Urinary bladder (tissue), 4 donors: ENCODE data around the gene PDE6B. TPM values are rescaled to one million over a fixed set of nuclear protein-coding genes. Genes with fewer than 3 reads are reported as not detected.

Experiments
- DNase-seq: peaks from one replicate; pipeline ENCODE4 v3.0.0-alpha.2; 2015; ENCODE audit errors: extremely low spot score
- H3K27ac ChIP-seq: one replicate; pipeline ENCODE4 v1.5.1; 2013; ENCODE audit warnings: low read depth, mild to moderate bottlenecking, moderate library complexity
- H3K36me3 ChIP-seq: one replicate; pipeline ENCODE4 v1.6.1; 2013; ENCODE audit warnings: mild to moderate bottlenecking, moderate library complexity; ENCODE audit not compliant: insufficient read depth
- H3K4me1 ChIP-seq: one replicate; pipeline ENCODE4 v1.6.1; 2013; ENCODE audit warnings: mild to moderate bottlenecking, moderate library complexity; ENCODE audit not compliant: insufficient read depth
- H3K4me3 ChIP-seq: one replicate; pipeline ENCODE4 v1.5.1; 2013; ENCODE audit warnings: low read depth, low read length
- WGBS: extraction: QIAGEN DNeasy Blood & Tissue Kit; methylation state at CpG from one replicate; pipeline ENCODE4 v1.1.7; 2013; 5-methylcytosine and 5-hydroxymethylcytosine counted together
- polyA plus RNA-seq: library from polyadenylated mRNA; stranded (reverse); fragments of 200-250 nt; gene quantifications from one replicate; pipeline ENCODE4 v1.2.3, GENCODE V29; 2013
- total RNA-seq: library from RNA; depleted of rRNA; stranded (reverse); fragments of >200 nt; gene quantifications from one replicate; pipeline ENCODE4 v1.2.3, GENCODE V29; 2014
- donor health status: healthy with polysubstance abuse.
- donor health status: healthy.

Gene PDE6B
- total and polyA plus RNA-seq, 2 donors = 4.1 to 6.2 TPM

- Histone ChIP-seq H3K4me1 (no peaks in the 10 kb centered on the region), H3K36me3 (no peaks in the 10 kb centered on the region), H3K4me3 (no peak overlapping the region), H3K27ac (no peak overlapping the region)
- DNase-seq = no peak
- WGBS = 73% methylated on average over 8 of the region's 8 CpGs
Measured at GRCh38 chr4:609400-610050, 15.8 kb upstream of the PDE6B start.

- DNase-seq = no peak
- Histone ChIP-seq H3K27ac (no peak overlapping the region), H3K4me3 (no peak overlapping the region), H3K36me3 (no peaks in the 10 kb centered on the region), H3K4me1 (no peaks in the 10 kb centered on the region)
- WGBS = 57% methylated on average over 10 of the region's 10 CpGs
Measured at GRCh38 chr4:610411-611261, 14.7 kb upstream of the PDE6B start.

DNA sequence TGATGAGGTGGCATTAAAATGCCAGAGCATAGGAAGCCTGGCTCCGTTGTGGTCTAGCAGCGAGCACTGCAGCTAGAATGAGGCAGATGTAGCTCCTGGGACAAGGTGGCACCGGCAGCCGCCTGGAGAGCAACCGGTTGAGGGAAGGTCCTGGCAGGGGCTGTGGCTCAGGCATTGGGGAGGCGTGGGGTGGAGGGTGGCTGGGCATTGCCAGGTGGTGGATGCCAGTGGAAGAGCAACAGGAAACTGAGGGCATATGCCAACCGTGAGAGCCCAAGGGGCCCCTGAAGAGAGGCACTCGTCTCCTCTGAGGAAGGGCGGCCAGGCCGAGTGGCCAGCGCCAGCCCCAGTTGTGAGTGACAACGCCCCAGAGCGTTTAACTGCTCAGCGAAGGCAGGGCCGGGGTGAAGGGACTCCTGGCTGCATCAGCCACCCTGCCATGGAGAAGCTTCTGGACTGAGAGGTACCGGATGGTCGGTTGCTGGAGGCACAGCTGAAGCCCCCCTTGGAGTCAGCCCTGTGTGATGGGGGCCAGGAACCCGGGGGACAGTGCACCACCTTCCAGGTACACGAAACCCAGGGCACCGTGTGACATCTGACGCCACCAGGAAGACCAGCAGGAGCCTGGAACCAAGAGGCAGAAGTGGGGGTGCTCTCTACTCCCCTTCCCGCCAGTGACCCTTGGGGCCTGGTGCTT lies 13.2 kb upstream of the PDE6B start:
- DNase-seq = no peak

GRCh38 chr4:612749-613125 lies 12.6 kb upstream of the PDE6B start:
- WGBS = 82% methylated on average over 7 of the region's 7 CpGs
- Histone ChIP-seq H3K4me1 (no peaks in the 10 kb centered on the region), H3K4me3 (no peak overlapping the region), H3K27ac (no peak overlapping the region), H3K36me3 (no peaks in the 10 kb centered on the region)
- DNase-seq = no peak

More for the DNA sequence above, 13.2 kb upstream of the PDE6B start:
- no peaks in the 10 kb centered on the region for H3K4me1 ChIP-seq
- no peaks in the 10 kb centered on the region for H3K36me3 ChIP-seq
- no peak overlapping the region for H3K4me3 ChIP-seq
- 81% methylated on average over 22 of the region's 22 CpGs for WGBS
- no peak overlapping the region for H3K27ac ChIP-seq

- no peaks in the 10 kb centered on the region for H3K36me3 ChIP-seq
- H3K4me3 ChIP-seq = no peak overlapping the region
- no peaks in the 10 kb centered on the region for H3K4me1 ChIP-seq
- no peak for DNase-seq
- 83% methylated on average over 9 of the region's 9 CpGs for WGBS
- no peak overlapping the region for H3K27ac ChIP-seq
Measured at GRCh38 chr4:613126-613525, 12.2 kb upstream of the PDE6B start.

- Histone ChIP-seq H3K36me3 (no peaks in the 10 kb centered on the region), H3K27ac (no peak overlapping the region), H3K4me3 (no peak overlapping the region), H3K4me1 (no peaks in the 10 kb centered on the region)
- DNase-seq = no peak
- 36% methylated on average over 1 of the region's 1 CpG for WGBS
Measured at GRCh38 chr4:616091-616490, 9.3 kb upstream of the PDE6B start.

- H3K27ac ChIP-seq = no peak overlapping the region
- no peak overlapping the region for H3K4me3 ChIP-seq
- 93% methylated on average over 27 of the region's 27 CpGs for WGBS
- DNase-seq = no peak
- H3K4me1 ChIP-seq = no peaks in the 10 kb centered on the region
- no peaks in the 10 kb centered on the region for H3K36me3 ChIP-seq
Measured at GRCh38 chr4:616911-617643, 8.3 kb upstream of the PDE6B start.

DNA sequence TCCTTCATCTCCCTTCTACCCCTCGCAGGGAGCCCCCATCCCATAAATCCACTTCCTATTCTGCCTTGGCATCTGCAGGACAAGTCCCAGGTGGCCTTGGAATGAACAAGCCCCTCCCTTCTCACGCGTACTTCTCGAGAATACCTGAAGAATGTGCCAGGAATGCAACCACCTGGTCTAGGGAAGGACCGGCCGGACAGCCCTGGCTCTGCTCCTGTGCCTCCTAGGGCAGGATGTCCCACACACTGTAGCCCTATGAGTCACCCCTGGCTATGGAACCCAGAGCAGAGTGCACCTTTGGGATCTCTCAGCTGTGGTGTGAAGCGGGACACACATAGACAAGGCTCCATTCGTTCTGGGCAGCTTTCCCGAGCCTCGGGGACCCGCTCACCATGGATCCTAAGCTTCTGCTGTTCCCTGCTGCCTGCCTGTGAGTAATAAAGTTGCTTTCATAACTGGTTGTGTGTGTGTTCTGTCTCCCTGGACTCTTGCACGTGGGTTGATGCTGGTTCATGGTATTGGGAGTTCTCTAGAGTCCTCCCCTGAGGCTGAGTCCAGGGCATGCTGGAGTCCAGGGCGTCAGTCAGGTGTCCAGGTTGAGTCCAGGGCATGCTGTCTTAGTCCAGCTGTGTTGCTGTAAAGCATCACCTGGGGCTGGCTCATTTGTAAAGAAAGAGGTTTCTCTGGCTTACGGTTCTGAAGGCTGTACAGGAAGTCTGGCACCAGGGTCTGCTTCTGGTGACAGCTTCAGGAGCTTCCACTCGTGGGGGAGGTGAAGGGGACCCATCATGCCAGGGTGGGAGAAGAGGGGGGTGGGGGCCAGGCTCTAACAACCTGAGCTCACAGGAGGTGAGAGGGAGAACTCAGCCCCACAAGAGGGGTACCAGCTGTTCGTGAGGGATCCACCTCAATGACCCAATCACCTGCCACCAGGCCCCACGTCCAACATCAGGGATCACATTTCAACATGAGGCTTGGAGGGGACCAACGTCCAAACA lies 7.4 kb upstream of the PDE6B start:
- H3K4me3 ChIP-seq = no peak overlapping the region
- H3K27ac ChIP-seq = no peak overlapping the region
- no peaks in the 10 kb centered on the region for H3K4me1 ChIP-seq
- 64% methylated on average over 18 of the region's 18 CpGs for WGBS
- no peaks in the 10 kb centered on the region for H3K36me3 ChIP-seq
- DNase-seq = no peak

- Histone ChIP-seq H3K4me1 (no peaks in the 10 kb centered on the region), H3K27ac (no peak overlapping the region), H3K4me3 (no peak overlapping the region), H3K36me3 (no peaks in the 10 kb centered on the region)
- 80% methylated on average over 11 of the region's 11 CpGs for WGBS
- no peak for DNase-seq
Measured at GRCh38 chr4:620201-620600, 5.2 kb upstream of the PDE6B start.

DNA sequence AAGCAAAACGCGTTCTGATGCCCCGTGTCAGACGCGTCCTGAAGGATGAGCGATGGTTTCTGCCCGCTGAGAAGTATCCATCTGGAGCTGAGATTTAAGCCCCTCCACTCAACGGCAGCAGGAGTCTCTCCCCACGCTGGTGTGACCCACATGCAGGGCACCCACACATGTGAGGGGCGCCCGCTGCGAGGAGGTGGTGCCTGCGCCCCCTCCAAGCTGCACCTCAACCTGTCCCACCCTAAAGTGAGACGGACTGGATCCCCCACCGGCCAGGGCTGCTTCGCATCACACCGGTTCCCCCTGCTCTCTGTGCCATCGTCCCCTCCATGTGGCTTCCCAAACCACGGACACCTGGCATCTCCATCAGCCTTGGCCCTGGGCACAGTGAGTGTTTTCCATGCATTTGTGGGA lies 4.5 kb upstream of the PDE6B start:
- H3K36me3 ChIP-seq = no peaks in the 10 kb centered on the region
- no peak overlapping the region for H3K27ac ChIP-seq

DNA sequence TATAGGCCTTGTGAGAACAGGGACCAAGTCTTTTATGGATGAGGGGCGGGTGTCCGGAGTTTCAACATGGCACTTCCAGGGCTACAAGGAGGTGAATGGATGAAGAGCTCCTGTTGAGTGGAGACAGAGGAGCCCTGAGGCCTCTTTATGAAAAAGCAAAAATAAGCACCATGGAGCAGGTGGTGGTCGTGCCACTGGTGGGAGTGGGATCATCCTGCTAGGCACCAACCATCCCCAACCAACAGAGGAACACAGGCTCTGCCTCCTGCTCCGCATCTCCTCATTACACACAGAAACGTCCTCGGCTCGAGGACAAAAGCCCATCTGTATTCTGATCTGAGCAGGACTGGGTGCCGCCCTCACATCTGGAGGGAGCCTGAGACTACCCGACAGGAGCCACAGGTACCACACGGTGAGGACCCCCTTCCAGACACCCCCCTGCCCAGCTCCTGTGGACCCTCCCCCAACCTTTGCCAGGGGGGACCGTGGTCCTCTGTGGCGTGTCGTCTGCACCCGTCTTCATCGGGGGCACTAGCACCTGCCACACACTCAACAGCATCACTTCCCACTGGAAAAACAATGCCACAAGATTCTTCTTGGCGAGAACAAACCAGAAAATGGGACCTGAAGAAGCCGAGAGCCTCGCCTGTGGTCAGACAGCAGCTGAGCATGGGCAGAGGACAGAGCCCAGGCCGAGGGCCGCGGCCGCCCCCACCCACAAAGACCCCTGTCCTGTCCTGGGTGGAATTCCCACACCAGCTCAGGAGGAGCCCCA lies 3.9 kb upstream of the PDE6B start:
- H3K4me1 ChIP-seq = no peaks in the 10 kb centered on the region
- no peak for DNase-seq
- no peak overlapping the region for H3K4me3 ChIP-seq
- no peak overlapping the region for H3K27ac ChIP-seq
- H3K36me3 ChIP-seq = no peaks in the 10 kb centered on the region
- WGBS = 86% methylated on average over 22 of the region's 22 CpGs

More for the DNA sequence above, 4.5 kb upstream of the PDE6B start:
- H3K4me1 ChIP-seq = no peaks in the 10 kb centered on the region
- no peak overlapping the region for H3K4me3 ChIP-seq
- no peak for DNase-seq
- 90% methylated on average over 19 of the region's 19 CpGs for WGBS
